ENCODE results near the gene ALG5.

GRCh38 chr13:36919171-36919832, 79.8 kb downstream of the ALG5 start:
- TF ChIP-seq CTCF (IDR thresholded peaks at IDR 0.05) (no peak), POLR2AphosphoS5 (IDR thresholded peaks at IDR 0.05) (no peak)
